ENCODE data around the gene NFX1. TPM values are rescaled to one million over a fixed set of nuclear protein-coding genes. Genes with fewer than 3 reads are reported as not detected.

NFX1 gene
- polyA plus RNA-seq, 3 donors = 4.3 to 26.3 (median 8.1) TPM

DNA sequence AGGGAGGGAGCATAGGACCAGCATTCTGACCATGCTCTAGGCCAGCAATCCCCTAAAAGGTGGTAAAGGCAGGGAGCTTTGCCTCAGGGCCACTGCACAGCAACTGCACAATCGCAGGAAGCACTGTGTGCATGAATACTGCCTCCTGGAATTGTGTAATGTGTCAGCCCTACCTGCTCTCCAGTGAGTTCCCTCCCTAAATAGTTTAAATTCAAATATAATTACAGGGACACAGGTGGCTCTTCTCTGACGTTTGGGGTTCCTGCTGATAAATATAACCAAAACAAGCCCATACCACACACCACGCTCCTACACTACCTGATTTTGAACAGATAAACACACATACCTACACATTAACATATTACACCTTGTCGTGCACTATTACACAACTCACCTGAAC is 34.8 kb upstream of the NFX1 start:
- H3K4me2 ChIP-seq (replicated peaks; ENCODE audit: extremely low read depth, low read length, poor library complexity, severe bottlenecking) = no peak overlapping the region
- no peaks in the 10 kb centered on the region for H3K9me3 ChIP-seq (replicated peaks in 1 of 2; ENCODE audit: control insufficient read depth in 1 of 2, insufficient read depth in 1 of 2, low read length in 2 of 2)
- no peak for DNase-seq
- H3K27ac ChIP-seq (ENCODE audit: low read depth in 1 of 2, low read length in 2 of 2) = no peak overlapping the region
- Mint-ChIP-seq H3K27ac (no peak overlapping the region), H3K27me3 (ENCODE audit: low read depth in 3 of 3) (no peaks in the 10 kb centered on the region), H3K36me3 (peaks cover 81 to 91% of the 10 kb centered on the region in 2 donors), H3K4me1 (peaks cover 2% of the 10 kb centered on the region), H3K4me3 (no peak overlapping the region), H3K9me3 (no peaks in the 10 kb centered on the region)
- peaks cover 89 to 97% of the 10 kb centered on the region in 2 donors for H3K36me3 ChIP-seq (replicated peaks in 1 of 2; ENCODE audit: control insufficient read depth in 1 of 2, insufficient read depth in 2 of 2, low read length in 2 of 2)
- no peak overlapping the region for H3K9ac ChIP-seq (ENCODE audit: insufficient read depth, low read length, poor library complexity, severe bottlenecking)
- WGBS (ENCODE audit: insufficient coverage) = 93% methylated on average over 2 of the region's 4 CpGs
- TF ChIP-seq, protein P1, sequence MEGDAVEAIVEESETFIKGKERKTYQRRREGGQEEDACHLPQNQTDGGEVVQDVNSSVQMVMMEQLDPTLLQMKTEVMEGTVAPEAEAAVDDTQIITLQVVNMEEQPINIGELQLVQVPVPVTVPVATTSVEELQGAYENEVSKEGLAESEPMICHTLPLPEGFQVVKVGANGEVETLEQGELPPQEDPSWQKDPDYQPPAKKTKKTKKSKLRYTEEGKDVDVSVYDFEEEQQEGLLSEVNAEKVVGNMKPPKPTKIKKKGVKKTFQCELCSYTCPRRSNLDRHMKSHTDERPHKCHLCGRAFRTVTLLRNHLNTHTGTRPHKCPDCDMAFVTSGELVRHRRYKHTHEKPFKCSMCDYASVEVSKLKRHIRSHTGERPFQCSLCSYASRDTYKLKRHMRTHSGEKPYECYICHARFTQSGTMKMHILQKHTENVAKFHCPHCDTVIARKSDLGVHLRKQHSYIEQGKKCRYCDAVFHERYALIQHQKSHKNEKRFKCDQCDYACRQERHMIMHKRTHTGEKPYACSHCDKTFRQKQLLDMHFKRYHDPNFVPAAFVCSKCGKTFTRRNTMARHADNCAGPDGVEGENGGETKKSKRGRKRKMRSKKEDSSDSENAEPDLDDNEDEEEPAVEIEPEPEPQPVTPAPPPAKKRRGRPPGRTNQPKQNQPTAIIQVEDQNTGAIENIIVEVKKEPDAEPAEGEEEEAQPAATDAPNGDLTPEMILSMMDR (IDR thresholded peaks at IDR 0.05) = no peak
- intact Hi-C loops (cut with micrococcal nuclease) = no loop called here
- H2AFZ ChIP-seq (ENCODE audit: insufficient read depth, low read depth, low read length, poor library complexity, severe bottlenecking) = no peak overlapping the region
- H4K20me1 ChIP-seq (ENCODE audit: insufficient read depth, low read length) = peaks cover 17% of the 10 kb centered on the region
- H3K27me3 ChIP-seq (ENCODE audit: control insufficient read depth in 2 of 2, insufficient read depth in 2 of 2, low read length in 2 of 2) = no peaks in the 10 kb centered on the region
- H3K4me1 ChIP-seq (ENCODE audit: control insufficient read depth in 1 of 2, insufficient read depth in 2 of 2, low read length in 2 of 2) = no peaks in the 10 kb centered on the region
- H3K79me2 ChIP-seq (ENCODE audit: insufficient read depth, low read length) = peaks cover 14% of the 10 kb centered on the region
- H3K4me3 ChIP-seq (replicated peaks in 1 of 3; ENCODE audit: low read depth in 2 of 3, low read length in 3 of 3) = no peak overlapping the region

DNA sequence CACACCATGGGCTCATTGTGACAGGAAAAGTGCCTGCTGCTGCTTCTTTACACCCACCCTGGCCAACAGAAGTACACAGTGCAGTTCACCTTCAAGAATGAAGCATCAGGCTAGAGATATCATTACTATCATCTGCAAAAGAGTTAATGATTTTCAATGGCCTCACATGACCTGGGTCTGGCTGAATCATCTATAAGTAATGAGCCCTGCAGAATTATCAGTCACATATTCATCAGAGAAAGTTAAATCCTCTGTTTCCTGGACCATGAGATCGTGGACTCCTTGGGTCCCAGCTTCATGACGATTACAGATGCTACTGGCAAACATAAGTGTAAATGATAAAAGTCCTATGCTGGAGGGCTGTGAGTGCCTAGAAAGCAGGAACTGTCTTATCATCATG is 34.1 kb upstream of the NFX1 start:
- Histone ChIP-seq H3K79me2 (ENCODE audit: insufficient read depth, low read length) (peaks cover 14% of the 10 kb centered on the region), H3K9ac (ENCODE audit: insufficient read depth, low read length, poor library complexity, severe bottlenecking) (no peak overlapping the region), H3K27ac (ENCODE audit: low read depth in 1 of 2, low read length in 2 of 2) (no peak overlapping the region), H3K27me3 (ENCODE audit: control insufficient read depth in 2 of 2, insufficient read depth in 2 of 2, low read length in 2 of 2) (no peaks in the 10 kb centered on the region), H3K4me2 (replicated peaks; ENCODE audit: extremely low read depth, low read length, poor library complexity, severe bottlenecking) (no peak overlapping the region), H3K9me3 (replicated peaks in 1 of 2; ENCODE audit: control insufficient read depth in 1 of 2, insufficient read depth in 1 of 2, low read length in 2 of 2) (no peaks in the 10 kb centered on the region), H3K4me1 (ENCODE audit: control insufficient read depth in 1 of 2, insufficient read depth in 2 of 2, low read length in 2 of 2) (no peaks in the 10 kb centered on the region), H3K36me3 (replicated peaks in 1 of 2; ENCODE audit: control insufficient read depth in 1 of 2, insufficient read depth in 2 of 2, low read length in 2 of 2) (peaks cover 94 to 99% of the 10 kb centered on the region in 2 donors), H3K4me3 (replicated peaks in 1 of 3; ENCODE audit: low read depth in 2 of 3, low read length in 3 of 3) (no peak overlapping the region), H4K20me1 (ENCODE audit: insufficient read depth, low read length) (peaks cover 23% of the 10 kb centered on the region), H2AFZ (ENCODE audit: insufficient read depth, low read depth, low read length, poor library complexity, severe bottlenecking) (no peak overlapping the region)
- TF ChIP-seq, protein P1 (IDR thresholded peaks at IDR 0.05) = no peak
- no peak overlapping the region for H3K27ac Mint-ChIP-seq
- WGBS (ENCODE audit: insufficient coverage) = no CpG with 5 or more reads among the region's 2 CpGs
- no peak overlapping the region for H3K4me3 Mint-ChIP-seq
- no peak for DNase-seq
- intact Hi-C loops (cut with micrococcal nuclease) = no loop called here
- H3K27me3 Mint-ChIP-seq (ENCODE audit: low read depth in 3 of 3) = no peaks in the 10 kb centered on the region
- H3K9me3 Mint-ChIP-seq = no peaks in the 10 kb centered on the region
- peaks cover 83 to 91% of the 10 kb centered on the region in 2 donors for H3K36me3 Mint-ChIP-seq
- H3K4me1 Mint-ChIP-seq = peaks cover 2% of the 10 kb centered on the region

Data from CD14-positive monocyte (primary cell).